ENCODE data around the gene HIPK1. TPM values are rescaled to one million over a fixed set of nuclear protein-coding genes. Genes with fewer than 3 reads are reported as not detected.

The HIPK1 gene
- total RNA-seq, 2 donors from 2014 or later, result 47.4 to 59.1 TPM

- no peak for ATAC-seq (ENCODE audit: insufficient number of reproducible peaks, low FRiP score, low read depth)
These were observed 58.1 kb downstream of the HIPK1 start for GRCh38 chr1:113987259-113987658.

GRCh38 chr1:113990530-113990929, 61.4 kb downstream of the HIPK1 start:
- no peak for DNase-seq (ENCODE audit: low spot score)
- H3K36me3 ChIP-seq, result no peaks in the 10 kb centered on the region
- H3K4me3 ChIP-seq, result no peak overlapping the region
- ATAC-seq (ENCODE audit: insufficient number of reproducible peaks, low FRiP score, low read depth), result no peak
- no peak for TF ChIP-seq CTCF (IDR thresholded peaks at IDR 0.05)
- no peak overlapping the region for H3K27ac ChIP-seq
- no peaks in the 10 kb centered on the region for H3K4me1 ChIP-seq (ENCODE audit: control insufficient read depth in 1 of 2, low read depth in 2 of 2)
- H3K9me3 ChIP-seq, result peaks cover 16% of the 10 kb centered on the region
- H3K27me3 ChIP-seq (replicated peaks; ENCODE audit: insufficient read depth), result no peaks in the 10 kb centered on the region

More at GRCh38 chr1:113987259-113987658, 58.1 kb downstream of the HIPK1 start:
- H3K27me3 ChIP-seq (replicated peaks; ENCODE audit: insufficient read depth), result no peaks in the 10 kb centered on the region
- H3K9me3 ChIP-seq, result no peaks in the 10 kb centered on the region
- no peak overlapping the region for H3K27ac ChIP-seq
- H3K4me1 ChIP-seq (ENCODE audit: control insufficient read depth in 1 of 2, low read depth in 2 of 2), result peaks cover 0 to 19% of the 10 kb centered on the region in 2 donors
- H3K4me3 ChIP-seq, result no peak overlapping the region
- no peaks in the 10 kb centered on the region for H3K36me3 ChIP-seq
- DNase-seq (ENCODE audit: low spot score), result no peak
- no peak for TF ChIP-seq CTCF (IDR thresholded peaks at IDR 0.05)

DNA sequence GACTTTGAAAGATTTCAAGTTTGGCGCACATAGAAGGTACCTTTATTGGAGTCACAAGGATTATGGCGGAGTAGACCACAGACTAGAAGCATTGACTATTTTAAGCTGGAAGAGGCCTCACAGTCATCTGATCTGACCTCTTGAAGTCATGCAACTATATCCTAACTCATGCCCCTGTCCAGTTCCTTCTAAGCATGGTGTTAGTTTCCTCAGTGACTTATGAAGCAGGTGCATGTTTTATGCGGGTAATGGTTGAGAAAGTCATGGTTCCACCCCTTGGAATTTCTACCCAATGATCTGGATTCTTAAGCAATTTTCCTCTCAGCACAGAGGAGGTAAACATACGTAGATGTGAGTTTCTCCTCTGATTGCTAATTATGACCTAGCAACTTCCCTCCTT, 61.8 kb downstream of the HIPK1 start:
- no peak for TF ChIP-seq CTCF (IDR thresholded peaks at IDR 0.05)
- H3K27ac ChIP-seq, result no peak overlapping the region
- no peak overlapping the region for H3K4me3 ChIP-seq
- no peaks in the 10 kb centered on the region for H3K4me1 ChIP-seq (ENCODE audit: control insufficient read depth in 1 of 2, low read depth in 2 of 2)
- DNase-seq (ENCODE audit: low spot score) (no peak), ATAC-seq (ENCODE audit: insufficient number of reproducible peaks, low FRiP score, low read depth) (no peak)
- no peaks in the 10 kb centered on the region for H3K36me3 ChIP-seq
- no peaks in the 10 kb centered on the region for H3K27me3 ChIP-seq (replicated peaks; ENCODE audit: insufficient read depth)
- H3K9me3 ChIP-seq, result peaks cover 21% of the 10 kb centered on the region

DNA sequence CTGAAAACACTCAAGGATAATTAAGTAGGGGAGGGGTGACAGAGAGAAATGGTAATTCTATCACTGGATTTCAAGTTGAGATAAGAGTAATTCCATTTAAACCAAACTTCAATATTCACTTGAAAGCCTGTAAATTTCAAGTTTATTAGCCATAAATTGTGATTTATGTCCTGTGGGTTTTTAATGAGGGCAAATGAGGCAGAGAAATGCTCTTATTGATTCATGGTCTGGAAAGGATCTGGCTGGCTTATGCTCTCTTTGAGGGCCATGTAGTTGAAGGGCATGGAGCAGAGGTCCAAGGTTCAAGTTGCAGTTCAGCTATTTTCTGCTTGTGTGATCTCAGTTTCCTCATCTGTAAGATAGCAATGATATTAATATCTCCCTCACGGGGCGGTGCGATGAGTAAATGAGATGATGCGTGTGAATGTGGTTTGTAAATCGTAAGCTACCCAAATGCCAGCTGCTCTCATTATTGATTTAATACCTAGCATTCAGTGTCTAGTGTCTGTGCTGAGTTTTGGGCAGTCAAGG, 62.4 kb downstream of the HIPK1 start:
- H3K4me1 ChIP-seq (ENCODE audit: control insufficient read depth in 1 of 2, low read depth in 2 of 2), result no peaks in the 10 kb centered on the region

GRCh38 chr1:113993072-113993471, 63.9 kb downstream of the HIPK1 start:
- no peak for DNase-seq (ENCODE audit: low spot score)
- no peak for ATAC-seq (ENCODE audit: insufficient number of reproducible peaks, low FRiP score, low read depth)
- Histone ChIP-seq H3K27ac (no peak overlapping the region), H3K27me3 (replicated peaks; ENCODE audit: insufficient read depth) (no peaks in the 10 kb centered on the region), H3K9me3 (peaks cover 24% of the 10 kb centered on the region), H3K4me1 (ENCODE audit: control insufficient read depth in 1 of 2, low read depth in 2 of 2) (no peaks in the 10 kb centered on the region), H3K4me3 (no peak overlapping the region), H3K36me3 (no peaks in the 10 kb centered on the region)
- no peak for TF ChIP-seq CTCF (IDR thresholded peaks at IDR 0.05)

More for the DNA sequence above, 62.4 kb downstream of the HIPK1 start:
- Histone ChIP-seq H3K4me3 (no peak overlapping the region), H3K27me3 (replicated peaks; ENCODE audit: insufficient read depth) (no peaks in the 10 kb centered on the region), H3K9me3 (peaks cover 24% of the 10 kb centered on the region), H3K36me3 (no peaks in the 10 kb centered on the region), H3K27ac (no peak overlapping the region)
- ATAC-seq (ENCODE audit: insufficient number of reproducible peaks, low FRiP score, low read depth) (no peak), DNase-seq (ENCODE audit: low spot score) (no peak)
- no peak for TF ChIP-seq CTCF (IDR thresholded peaks at IDR 0.05)
